Measurements from ENCODE around the gene ARMH2.
A peak's percentile ranks its signal among the peaks of the same experiment; 100 is the strongest.
"Not testable (repeated sequence)": the region's sequence is repeated elsewhere in the genome, so short reads cannot be mapped to it uniquely, and the experiment has no call there.

Gene ARMH2

GRCh38 chr6:24809728-24810127 lies 11.0 kb upstream of the ARMH2 start:
- no peak for DNase-seq

- DNase-seq, result no peak
These were observed 8.9 kb upstream of the ARMH2 start for GRCh38 chr6:24807584-24807983.

- DNase-seq, result no peak
These were observed 3.7 kb upstream of the ARMH2 start for GRCh38 chr6:24802271-24803059.

- no peak for DNase-seq
These were observed 811 bp upstream of the ARMH2 start for GRCh38 chr6:24799541-24799915.

GRCh38 chr6:24797596-24798216 lies 1.0 kb downstream of the ARMH2 start:
- no peak for DNase-seq

- no peak for DNase-seq
These were observed 2.0 kb downstream of the ARMH2 start for GRCh38 chr6:24796616-24797290.

- no peak for DNase-seq
These were observed 3.6 kb downstream of the ARMH2 start for GRCh38 chr6:24795106-24795505.

GRCh38 chr6:24788031-24788665 lies 10.6 kb downstream of the ARMH2 start:
- DNase-seq, result no peak

GRCh38 chr6:24780206-24780605 lies 18.5 kb downstream of the ARMH2 start:
- DNase-seq, result no peak

GRCh38 chr6:24779416-24780016 lies 19.2 kb downstream of the ARMH2 start:
- DNase-seq, result no peak

GRCh38 chr6:24778878-24779277 lies 19.8 kb downstream of the ARMH2 start:
- no peak for DNase-seq

GRCh38 chr6:24778121-24778520 lies 20.6 kb downstream of the ARMH2 start:
- no peak for DNase-seq

GRCh38 chr6:24777227-24777626 lies 21.5 kb downstream of the ARMH2 start:
- DNase-seq, result no peak

- DNase-seq, result peak in 1 of 2 donors; percentile 26
These were observed 23.1 kb downstream of the ARMH2 start for GRCh38 chr6:24775520-24776058.

GRCh38 chr6:24774696-24775519 lies 23.8 kb downstream of the ARMH2 start, which contains the start of gene GMNN:
Gene GMNN, plus strand, starts transcription at chr6:24774937. Its CDS starts 2,310 bp downstream, at chr6:24777247.
- peak; percentile 97 for DNase-seq

GRCh38 chr6:24768361-24768760 lies 30.4 kb downstream of the ARMH2 start:
- DNase-seq, result no peak

- DNase-seq, result peak in 1 of 2 donors; percentile 54
These were observed 31.8 kb downstream of the ARMH2 start for GRCh38 chr6:24766680-24767462.

GRCh38 chr6:24765968-24766367 lies 32.7 kb downstream of the ARMH2 start:
- not testable (repeated sequence) for DNase-seq

GRCh38 chr6:24764833-24765828 lies 33.6 kb downstream of the ARMH2 start:
- DNase-seq, result not testable (repeated sequence)

GRCh38 chr6:24763578-24763977 lies 35.1 kb downstream of the ARMH2 start:
- no peak for DNase-seq
